Measurements from ENCODE around the gene CYTH4. TPM values are rescaled to one million over a fixed set of nuclear protein-coding genes. Genes with fewer than 3 reads are reported as not detected.
A peak's percentile ranks its signal among the peaks of the same experiment; 100 is the strongest.

CYTH4 gene
- total and polyA plus RNA-seq, 7 experiments from 2014 or later: 49.5 to 227 (median 135) TPM

DNA sequence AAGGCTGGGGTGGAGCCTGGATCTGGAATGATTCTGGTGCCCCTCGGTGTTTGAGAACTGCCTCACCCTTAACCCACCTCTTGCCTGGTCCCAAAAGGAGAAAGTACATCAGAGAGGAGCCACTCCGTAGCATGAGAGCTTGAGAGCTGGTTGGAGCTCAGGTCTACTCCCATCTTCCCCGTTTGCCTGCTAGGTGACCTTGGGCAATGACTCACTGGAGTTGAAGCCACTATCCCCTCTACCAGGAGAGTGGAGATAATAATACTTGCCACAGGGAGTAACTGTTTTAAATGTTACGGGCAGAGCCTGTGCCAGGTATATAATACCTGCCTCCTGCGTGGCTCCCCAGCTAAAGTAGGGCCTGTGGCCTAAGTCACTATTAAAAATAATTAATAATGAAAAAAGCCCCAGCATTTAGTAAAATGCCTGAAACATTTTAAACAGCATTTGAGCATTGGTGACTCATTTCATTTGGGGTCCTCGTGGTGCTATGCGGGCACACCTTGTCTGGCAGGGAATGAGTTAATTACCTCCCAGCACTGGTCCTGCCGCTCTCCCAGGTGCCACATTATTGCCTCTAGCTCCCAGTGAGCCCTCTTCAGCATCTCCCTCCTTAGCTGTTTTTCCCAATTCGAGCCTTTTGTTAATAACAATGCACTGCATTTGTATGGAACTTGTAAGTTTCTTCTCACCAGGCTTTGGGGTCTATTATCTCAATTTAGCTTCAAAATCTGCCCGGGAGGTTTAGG lies 22.5 kb downstream of the CYTH4 start:
- intact Hi-C loops (cut with micrococcal nuclease): no loop called here
- Histone ChIP-seq H3K36me3 (ENCODE audit: control insufficient read depth in 2 of 3, insufficient read depth in 3 of 3, low read length in 3 of 3) (peaks cover 0 to 55% (median 10%) of the 10 kb centered on the region in 3 experiments), H3K27me3 (ENCODE audit: control insufficient read depth in 2 of 2, insufficient read depth in 2 of 2, low read length in 2 of 2) (no peaks in the 10 kb centered on the region), H3K4me3 (ENCODE audit: low read length) (no peak overlapping the region), H3K9me3 (ENCODE audit: control insufficient read depth in 2 of 3, low read length in 3 of 3) (no peaks in the 10 kb centered on the region), H3K27ac (ENCODE audit: low read depth, low read length) (peak overlapping the region; percentile 84), H3K4me1 (ENCODE audit: control insufficient read depth in 2 of 2, insufficient read depth in 2 of 2, low read length in 2 of 2) (peaks cover 63 to 83% of the 10 kb centered on the region in 2 donors)
- ChIA-PET POLR2A (interaction anchor here (1.0 kb wide), 1 partner anchor 528 kb away, joined by 3 read pairs; no protein-coding TSS in a partner anchor), CTCF (interaction anchor here (0.8 to 1.5 kb wide), 2 partner anchors 9 to 29 kb away, joined by 4 to 8 read pairs; no protein-coding TSS in a partner anchor)
- peaks cover 10 to 72% (median 37%) of the 10 kb centered on the region in 5 donors for H3K36me3 Mint-ChIP-seq
- peaks cover 0 to 3% (median 0%) of the 10 kb centered on the region in 11 donors for H3K9me3 Mint-ChIP-seq
- peak overlapping the region in 5 of 10 donors; percentile 2 to 85 (median 34) for H3K4me3 Mint-ChIP-seq
- ATAC-seq (no peak), DNase-seq (no peak)
- H3K27me3 Mint-ChIP-seq: no peaks in the 10 kb centered on the region
- H3K27ac Mint-ChIP-seq: peak overlapping the region; percentile 87 to 100 (median 98)
- peaks cover 73 to 94% (median 91%) of the 10 kb centered on the region in 7 donors for H3K4me1 Mint-ChIP-seq

DNA sequence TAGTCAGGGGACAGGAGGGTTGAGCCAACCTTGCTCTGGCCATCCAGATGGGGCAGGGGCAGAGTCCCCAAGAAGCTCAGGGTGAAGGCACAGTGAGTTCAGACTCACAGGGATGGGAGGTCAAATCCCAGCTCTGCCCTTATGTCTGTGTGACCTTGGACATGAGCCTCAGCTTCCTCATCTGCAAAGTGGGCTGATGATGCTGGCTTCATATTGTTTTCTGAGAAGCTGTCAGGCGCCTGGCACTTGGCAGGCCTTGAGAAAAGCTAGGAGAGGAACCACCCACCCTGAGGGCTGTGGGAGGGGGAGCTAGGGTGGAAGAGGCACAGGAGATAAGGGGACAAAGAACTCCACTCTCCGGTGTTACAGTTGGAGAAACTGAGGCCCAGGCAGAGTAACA lies 23.6 kb downstream of the CYTH4 start:
- intact Hi-C loops (cut with micrococcal nuclease): no loop called here
- H3K9me3 ChIP-seq (ENCODE audit: control insufficient read depth in 2 of 3, low read length in 3 of 3): no peaks in the 10 kb centered on the region
- POLR2A ChIA-PET: interaction anchor here (1.0 to 1.3 kb wide), 2 partner anchors 30 to 529 kb away, joined by 3 to 4 read pairs; no protein-coding TSS in a partner anchor
- no peak overlapping the region for H3K4me3 ChIP-seq (ENCODE audit: low read length)
- peaks cover 0 to 60% (median 10%) of the 10 kb centered on the region in 3 experiments for H3K36me3 ChIP-seq (ENCODE audit: control insufficient read depth in 2 of 3, insufficient read depth in 3 of 3, low read length in 3 of 3)
- CTCF ChIA-PET: interaction anchor here (1.2 to 1.5 kb wide), 2 partner anchors 28 to 30 kb away, joined by 4 read pairs; no protein-coding TSS in a partner anchor
- Mint-ChIP-seq H3K4me1 (peaks cover 73 to 94% (median 89%) of the 10 kb centered on the region in 7 donors), H3K27ac (peak overlapping the region; percentile 73 to 100 (median 98)), H3K4me3 (peak overlapping the region in 7 of 10 donors; percentile 23 to 85 (median 52)), H3K27me3 (no peaks in the 10 kb centered on the region), H3K36me3 (peaks cover 10 to 73% (median 29%) of the 10 kb centered on the region in 5 donors), H3K9me3 (peaks cover 0 to 3% (median 0%) of the 10 kb centered on the region in 11 donors)
- H3K4me1 ChIP-seq (ENCODE audit: control insufficient read depth in 2 of 2, insufficient read depth in 2 of 2, low read length in 2 of 2): peaks cover 63 to 83% of the 10 kb centered on the region in 2 donors
- DNase-seq (no peak), ATAC-seq (no peak)
- H3K27ac ChIP-seq (ENCODE audit: low read depth, low read length): peak overlapping the region; percentile 84
- H3K27me3 ChIP-seq (ENCODE audit: control insufficient read depth in 2 of 2, insufficient read depth in 2 of 2, low read length in 2 of 2): no peaks in the 10 kb centered on the region

DNA sequence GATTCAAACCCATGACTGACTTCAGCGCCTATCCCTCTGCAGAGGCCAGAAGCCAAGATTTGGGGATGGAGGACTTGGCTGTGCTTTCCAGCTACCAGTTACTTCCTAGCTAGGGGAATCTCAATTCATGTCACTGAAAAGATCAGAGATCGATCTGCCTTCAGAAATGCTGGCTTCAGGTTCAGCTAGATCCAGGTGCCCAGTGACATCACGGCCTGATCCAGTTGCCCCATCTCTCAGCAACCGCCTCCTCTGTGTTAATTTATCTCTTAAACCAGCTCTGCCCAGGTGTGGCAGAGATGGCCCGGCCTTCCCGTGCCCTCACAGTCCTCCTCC lies 24.2 kb downstream of the CYTH4 start:
- H3K27me3 Mint-ChIP-seq: no peaks in the 10 kb centered on the region
- DNase-seq: no peak
- ChIA-PET CTCF (interaction anchor here (1.2 to 1.5 kb wide), 2 partner anchors 29 to 31 kb away, joined by 4 read pairs; no protein-coding TSS in a partner anchor), POLR2A (interaction anchor here (1.3 kb wide), 1 partner anchor 31 kb away, joined by 4 read pairs; no protein-coding TSS in a partner anchor)
- ATAC-seq: no peak
- H3K9me3 Mint-ChIP-seq: peaks cover 0 to 3% (median 0%) of the 10 kb centered on the region in 11 donors
- H3K27me3 ChIP-seq (ENCODE audit: control insufficient read depth in 2 of 2, insufficient read depth in 2 of 2, low read length in 2 of 2): no peaks in the 10 kb centered on the region
- peaks cover 58 to 80% of the 10 kb centered on the region in 2 donors for H3K4me1 ChIP-seq (ENCODE audit: control insufficient read depth in 2 of 2, insufficient read depth in 2 of 2, low read length in 2 of 2)
- H3K27ac ChIP-seq (ENCODE audit: low read depth, low read length): peak overlapping the region; percentile 84
- H3K4me3 Mint-ChIP-seq: peak overlapping the region; percentile 76 to 94 (median 84)
- no peaks in the 10 kb centered on the region for H3K9me3 ChIP-seq (ENCODE audit: control insufficient read depth in 2 of 3, low read length in 3 of 3)
- peaks cover 10 to 72% (median 25%) of the 10 kb centered on the region in 5 donors for H3K36me3 Mint-ChIP-seq
- peaks cover 2 to 66% (median 15%) of the 10 kb centered on the region in 3 experiments for H3K36me3 ChIP-seq (ENCODE audit: control insufficient read depth in 2 of 3, insufficient read depth in 3 of 3, low read length in 3 of 3)
- intact Hi-C loops (cut with micrococcal nuclease): no loop called here
- H3K4me1 Mint-ChIP-seq: peaks cover 71 to 93% (median 89%) of the 10 kb centered on the region in 7 donors
- peak overlapping the region; percentile 94 to 100 (median 98) for H3K27ac Mint-ChIP-seq
- peak overlapping the region; percentile 28 for H3K4me3 ChIP-seq (ENCODE audit: low read length)

DNA sequence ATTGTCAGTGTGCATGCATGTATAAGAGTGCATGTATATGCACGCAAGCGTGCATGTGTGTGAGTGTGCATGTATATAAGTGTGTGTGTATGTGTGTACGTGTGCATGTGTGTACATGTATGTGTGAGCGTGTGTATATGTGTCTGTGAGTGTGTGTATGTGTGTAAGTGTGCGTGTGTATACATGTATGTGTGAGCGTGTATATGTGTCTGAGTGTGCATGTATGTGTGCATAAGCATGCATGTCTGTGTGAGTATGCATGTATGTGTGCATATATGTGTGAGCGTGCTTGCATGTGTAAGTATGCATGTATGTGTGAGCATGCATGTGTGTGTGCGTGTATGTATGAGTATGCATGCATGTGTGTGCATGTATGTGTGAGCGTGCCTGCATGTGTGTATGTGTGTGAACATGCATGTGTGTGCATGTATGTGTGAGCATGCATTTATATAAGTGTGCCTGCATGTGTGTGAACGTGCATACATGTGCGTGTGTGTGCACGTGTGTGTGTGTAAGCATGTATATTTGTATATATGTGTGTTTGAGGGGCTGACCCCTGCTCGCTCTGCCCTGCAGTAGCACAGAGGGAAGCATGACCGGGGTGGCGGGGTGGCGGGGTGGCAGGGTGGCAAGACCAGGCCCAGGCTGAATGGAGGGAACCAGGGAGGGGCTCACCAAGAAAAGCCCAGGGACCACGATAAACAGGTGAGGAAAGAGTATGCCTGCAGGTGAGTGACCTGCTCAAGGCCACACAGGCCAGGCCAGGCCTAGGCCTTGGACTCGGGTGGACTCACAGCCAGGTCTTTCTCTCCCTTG lies 26.3 kb downstream of the CYTH4 start:
- CTCF ChIA-PET: interaction anchor here (0.8 to 2.9 kb wide), 3 partner anchors 27 to 150 kb away, joined by 3 to 34 read pairs (median 5); partner anchors contain the start of gene CYTH4
- no peak for ATAC-seq
- DNase-seq: no peak

DNA sequence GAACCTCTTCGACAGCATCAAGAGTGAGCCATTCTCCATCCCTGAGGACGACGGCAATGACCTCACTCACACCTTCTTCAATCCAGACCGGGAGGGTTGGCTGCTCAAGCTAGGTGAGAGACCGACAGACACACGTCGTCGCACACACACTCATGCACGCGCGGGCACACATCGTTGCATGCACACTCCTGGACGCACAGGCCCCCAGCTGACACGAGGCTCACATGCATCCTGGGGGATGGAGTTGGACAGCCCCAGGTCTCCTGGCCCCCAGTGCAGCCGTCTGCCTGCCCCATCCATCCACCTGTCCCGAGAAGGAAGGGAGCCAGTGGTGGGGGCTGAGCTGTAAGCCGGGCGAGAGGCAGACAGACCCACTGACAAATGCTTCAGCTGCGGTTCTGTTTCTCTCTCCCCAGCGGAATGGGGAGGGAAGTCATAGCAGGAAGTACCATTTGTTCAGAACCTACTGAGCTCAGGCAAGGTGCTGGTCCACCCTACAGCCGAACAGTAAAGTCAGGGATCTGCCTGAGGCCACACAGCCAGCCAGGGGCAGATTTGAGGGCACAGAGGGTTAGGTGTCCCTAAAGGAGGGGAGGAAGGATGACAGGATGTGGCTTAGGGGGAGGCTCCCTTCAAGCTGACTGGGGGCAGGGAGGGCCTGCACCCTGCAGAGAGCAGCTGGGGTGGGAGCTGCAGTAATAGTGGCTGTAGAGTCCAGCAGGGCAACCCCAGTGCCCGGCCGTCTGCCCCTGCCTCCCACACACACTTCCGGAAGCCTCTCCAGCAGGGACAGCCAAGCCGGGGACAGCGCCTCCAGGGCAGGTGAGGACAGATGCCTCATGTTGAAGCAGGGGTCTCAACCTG lies 27.1 kb downstream of the CYTH4 start:
- peak overlapping the region; percentile 89 to 100 (median 97) for H3K27ac Mint-ChIP-seq
- Histone ChIP-seq H3K9me3 (ENCODE audit: control insufficient read depth in 2 of 3, low read length in 3 of 3) (no peaks in the 10 kb centered on the region), H3K36me3 (ENCODE audit: control insufficient read depth in 2 of 3, insufficient read depth in 3 of 3, low read length in 3 of 3) (peaks cover 4 to 67% (median 6%) of the 10 kb centered on the region in 3 experiments), H3K27ac (ENCODE audit: low read depth, low read length) (peak overlapping the region; percentile 84), H3K4me3 (ENCODE audit: low read length) (peak overlapping the region; percentile 34), H3K27me3 (ENCODE audit: control insufficient read depth in 2 of 2, insufficient read depth in 2 of 2, low read length in 2 of 2) (no peaks in the 10 kb centered on the region), H3K4me1 (ENCODE audit: control insufficient read depth in 2 of 2, insufficient read depth in 2 of 2, low read length in 2 of 2) (peaks cover 61 to 72% of the 10 kb centered on the region in 2 donors)
- ATAC-seq (peak; percentile 49), DNase-seq (peak in 8 of 9 donors; percentile 46 to 72 (median 67))
- H3K4me1 Mint-ChIP-seq: peaks cover 63 to 87% (median 83%) of the 10 kb centered on the region in 7 donors
- H3K4me3 Mint-ChIP-seq: peak overlapping the region; percentile 75 to 94 (median 84)
- intact Hi-C loops (cut with micrococcal nuclease): loop anchor here in 1 of 2 donors (1.0 kb wide), 1 partner anchor 9 kb away; no protein-coding TSS in a partner anchor
- H3K27me3 Mint-ChIP-seq: no peaks in the 10 kb centered on the region
- POLR2A ChIA-PET: interaction anchor here (0.6 to 8.9 kb wide), 20 partner anchors 9 to 177 kb away, joined by 3 to 70 read pairs (median 5); partner anchors contain the start of genes CYTH4, MFNG and RAC2
- peaks cover 0 to 67% (median 10%) of the 10 kb centered on the region in 5 donors for H3K36me3 Mint-ChIP-seq
- H3K9me3 Mint-ChIP-seq: peaks cover 0 to 3% (median 0%) of the 10 kb centered on the region in 11 donors
- CTCF ChIA-PET: interaction anchor here (0.7 to 2.9 kb wide), 11 partner anchors 9 to 257 kb away, joined by 3 to 34 read pairs (median 5); partner anchors contain the start of gene CYTH4

More for the DNA sequence above, 26.3 kb downstream of the CYTH4 start:
- POLR2A ChIA-PET: interaction anchor here (0.7 to 8.9 kb wide), 14 partner anchors 8 to 178 kb away, joined by 3 to 70 read pairs (median 6); partner anchors contain the start of genes CYTH4, MFNG and RAC2
- Mint-ChIP-seq H3K27me3 (no peaks in the 10 kb centered on the region), H3K36me3 (peaks cover 0 to 65% (median 14%) of the 10 kb centered on the region in 5 donors), H3K4me1 (peaks cover 63 to 87% (median 84%) of the 10 kb centered on the region in 7 donors), H3K27ac (peak overlapping the region; percentile 94 to 100 (median 98)), H3K9me3 (peaks cover 0 to 3% (median 0%) of the 10 kb centered on the region in 11 donors), H3K4me3 (peak overlapping the region; percentile 76 to 94 (median 84))
- peak overlapping the region; percentile 34 for H3K4me3 ChIP-seq (ENCODE audit: low read length)
- peaks cover 58 to 76% of the 10 kb centered on the region in 2 donors for H3K4me1 ChIP-seq (ENCODE audit: control insufficient read depth in 2 of 2, insufficient read depth in 2 of 2, low read length in 2 of 2)
- peak overlapping the region; percentile 84 for H3K27ac ChIP-seq (ENCODE audit: low read depth, low read length)
- H3K27me3 ChIP-seq (ENCODE audit: control insufficient read depth in 2 of 2, insufficient read depth in 2 of 2, low read length in 2 of 2): no peaks in the 10 kb centered on the region
- intact Hi-C loops (cut with micrococcal nuclease): loop anchor here in 1 of 2 donors (1.0 kb wide), 1 partner anchor 8 kb away; no protein-coding TSS in a partner anchor
- peaks cover 4 to 67% (median 9%) of the 10 kb centered on the region in 3 experiments for H3K36me3 ChIP-seq (ENCODE audit: control insufficient read depth in 2 of 3, insufficient read depth in 3 of 3, low read length in 3 of 3)
- H3K9me3 ChIP-seq (ENCODE audit: control insufficient read depth in 2 of 3, low read length in 3 of 3): no peaks in the 10 kb centered on the region

All from naive thymus-derived CD4-positive, alpha-beta T cell (primary cell).